ENCODE data around the gene DTX1. TPM values are rescaled to one million over a fixed set of nuclear protein-coding genes. Genes with fewer than 3 reads are reported as not detected.

Gene DTX1
- total RNA-seq: not detected in 2 replicates

GRCh38 chr12:113056631-113057488, at the start of gene DTX1:
Gene DTX1, plus strand, starts transcription at chr12:113056730. Its CDS starts 1,463 bp downstream, at chr12:113058193.

GRCh38 chr12:113135178-113136127, 78.9 kb downstream of the DTX1 start, which contains the start of gene RASAL1:
Gene RASAL1, minus strand, starts transcription at chr12:113135761. Its CDS starts 299 bp downstream, at chr12:113135462.

Other genes starting within 250 kb of the DTX1 start
- 7.5 and 21.6 TPM in 2 replicates for gene OAS1, start 149.8 kb upstream of the DTX1 start, total RNA-seq
- gene OAS3, start 118.3 kb upstream of the DTX1 start, total RNA-seq: 8.5 and 13.7 TPM in 2 replicates
- gene OAS2, start 78.2 kb upstream of the DTX1 start, total RNA-seq: 3.3 and 4.6 TPM in 2 replicates
- gene RASAL1, start 79.0 kb downstream of the DTX1 start, total RNA-seq: not detected in 2 replicates
- gene CFAP73, start 93.0 kb downstream of the DTX1 start, total RNA-seq: not detected in 2 replicates
- 56.8 and 65.6 TPM in 2 replicates for gene DDX54, start 128.7 kb downstream of the DTX1 start, total RNA-seq
- gene RITA1, start 129.0 kb downstream of the DTX1 start, total RNA-seq: 24.8 and 25.5 TPM in 2 replicates
- 12.3 and 18.3 TPM in 2 replicates for gene TPCN1, start 164.7 kb downstream of the DTX1 start, total RNA-seq